Measurements from ENCODE around the gene MRPS18A. TPM values are rescaled to one million over a fixed set of nuclear protein-coding genes. Genes with fewer than 3 reads are reported as not detected.

Gene MRPS18A
- total and polyA plus RNA-seq, 9 of the 15 experiments (the other 6 are each of a cell fraction or from before 2014, with no cell fraction given) = 87.5 to 243 (median 125) TPM

- peak; percentile 50 to 88 for TF ChIP-seq KDM1A (IDR thresholded peaks at IDR 0.05)
- peak; percentile 77 for TF ChIP-seq ZBTB5 (IDR thresholded peaks at IDR 0.05)
- no peak for TF ChIP-seq PURB (CRISPR knock-in tag; IDR thresholded peaks at IDR 0.05; ENCODE audit: low read depth)
- no peak for TF ChIP-seq ZNF785 (CRISPR knock-in tag; IDR thresholded peaks at IDR 0.05)
- TF ChIP-seq HNRNPH1 (optimal IDR thresholded peaks at IDR 0.05; ENCODE audit: low read depth, low read length) = no peak
- no peak for TF ChIP-seq ZSCAN29 (IDR thresholded peaks at IDR 0.05)
- no peak for TF ChIP-seq SAFB (IDR thresholded peaks at IDR 0.05; ENCODE audit: borderline replicate concordance, low read depth, low read length)
- no peak for TF ChIP-seq RHOXF2B (CRISPR knock-in tag; conservative IDR thresholded peaks at IDR 0.05)
- no peak for TF ChIP-seq NR3C1 (CRISPR knock-in tag; IDR thresholded peaks at IDR 0.05)
- no peak for TF ChIP-seq GTF2F1 (IDR thresholded peaks at IDR 0.05; ENCODE audit: low read depth, low read length)
- TF ChIP-seq PTTG1 (tag; IDR thresholded peaks at IDR 0.05; ENCODE audit: low read depth) = no peak
- TF ChIP-seq PKNOX1 (IDR thresholded peaks at IDR 0.05) = peak; percentile 92
- no peak for TF ChIP-seq CCNT2 (IDR thresholded peaks at IDR 0.05; ENCODE audit: borderline replicate concordance, extremely low read depth, insufficient read length, low read depth, low read length)
- no peak for TF ChIP-seq ZBTB11 (CRISPR knock-in tag; IDR thresholded peaks at IDR 0.05)
- TF ChIP-seq ZNF699 (CRISPR knock-in tag; IDR thresholded peaks at IDR 0.05; ENCODE audit: insufficient replicate concordance) = no peak
- TF ChIP-seq MCM5 (IDR thresholded peaks at IDR 0.05; ENCODE audit: low read depth) = no peak
- TF ChIP-seq ZBTB49 (CRISPR knock-in tag; IDR thresholded peaks at IDR 0.05; ENCODE audit: borderline replicate concordance) = no peak
- no peak for TF ChIP-seq BMI1 (IDR thresholded peaks at IDR 0.05; ENCODE audit: low read length)
Measured at GRCh38 chr6:43702534-43703440, 15.2 kb upstream of the MRPS18A start (continued).
